Measurements from ENCODE around the gene GRIN1.

DNA sequence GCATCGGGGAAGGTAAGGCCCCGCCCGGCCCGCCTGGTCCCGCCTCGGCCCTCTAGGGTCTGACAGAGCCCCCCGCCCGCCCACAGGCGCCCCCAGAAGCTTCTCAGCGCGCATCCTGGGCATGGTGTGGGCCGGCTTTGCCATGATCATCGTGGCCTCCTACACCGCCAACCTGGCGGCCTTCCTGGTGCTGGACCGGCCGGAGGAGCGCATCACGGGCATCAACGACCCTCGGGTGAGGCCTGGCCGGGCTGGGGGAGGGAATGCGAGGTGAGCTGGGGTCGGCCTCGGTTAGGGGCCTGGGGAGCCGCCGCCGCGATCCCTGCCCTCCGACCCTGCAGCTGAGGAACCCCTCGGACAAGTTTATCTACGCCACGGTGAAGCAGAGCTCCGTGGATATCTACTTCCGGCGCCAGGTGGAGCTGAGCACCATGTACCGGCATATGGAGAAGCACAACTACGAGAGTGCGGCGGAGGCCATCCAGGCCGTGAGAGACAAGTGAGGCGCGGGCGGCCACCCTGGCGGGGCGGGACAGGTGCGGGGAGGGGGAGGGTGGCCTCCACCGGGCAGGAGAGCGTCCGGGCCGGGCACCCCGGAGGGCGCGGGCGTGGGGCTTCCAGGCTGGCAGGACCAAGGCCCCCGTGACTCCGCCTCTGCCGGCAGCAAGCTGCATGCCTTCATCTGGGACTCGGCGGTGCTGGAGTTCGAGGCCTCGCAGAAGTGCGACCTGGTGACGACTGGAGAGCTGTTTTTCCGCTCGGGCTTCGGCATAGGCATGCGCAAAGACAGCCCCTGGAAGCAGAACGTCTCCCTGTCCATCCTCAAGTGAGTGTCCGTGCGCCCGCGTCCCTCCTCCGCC lies 23.8 kb downstream of the GRIN1 start:
- TF ChIP-seq CTCF (IDR thresholded peaks at IDR 0.05; ENCODE audit: low read length) = no peak
- no peak for TF ChIP-seq EZH2 (IDR thresholded peaks at IDR 0.05; ENCODE audit: borderline replicate concordance, low read length)

All from OCI-LY1 (cell line).